IPS DF 6.9 (cell line): ENCODE measurements around the gene DDX31.

ENCODE experiments used
- DNase-seq: peaks from one replicate; pipeline ENCODE4 v3.0.0-alpha.2; 2013; ENCODE audit warnings: low read depth, low spot score
- H3K27ac ChIP-seq: one replicate; pipeline ENCODE4 v1.5.1; 2013; ENCODE audit warnings: low read length, control low read depth
- H3K27me3 ChIP-seq: 2 replicates; pipeline ENCODE4 v1.6.1; 2013; ENCODE audit warnings: mild to moderate bottlenecking, low read length; ENCODE audit not compliant: control insufficient read depth, insufficient read depth
- H3K36me3 ChIP-seq: 2 replicates; pipeline ENCODE4 v1.6.1; 2013; ENCODE audit warnings: low read length; ENCODE audit not compliant: control insufficient read depth, insufficient read depth
- H3K4me1 ChIP-seq: 2 replicates; pipeline ENCODE4 v1.6.1; 2013; ENCODE audit warnings: low read length; ENCODE audit not compliant: control insufficient read depth, insufficient read depth
- H3K4me3 ChIP-seq: 2 replicates; pipeline ENCODE4 v1.5.1; 2013; ENCODE audit warnings: mild to moderate bottlenecking, low read length
- H3K9me3 ChIP-seq: 2 replicates; pipeline ENCODE4 v1.6.1; 2013; ENCODE audit warnings: low read length, inconsistent platforms; ENCODE audit not compliant: control insufficient read depth, insufficient read depth
- WGBS: extraction: QIAGEN DNeasy Blood & Tissue Kit; methylation state at CpG from one replicate; pipeline ENCODE4 v1.1.7; 2013; ENCODE audit warnings: mixed read lengths, missing lambda C conversion rate; ENCODE audit not compliant: insufficient read length, insufficient coverage; 5-methylcytosine and 5-hydroxymethylcytosine counted together

Gene DDX31

GRCh38 chr9:132564526-132564925 is 105.3 kb downstream of the DDX31 start:
- H3K9me3 ChIP-seq: no peaks in the 10 kb centered on the region
- DNase-seq: no peak
- H3K27me3 ChIP-seq: no peaks in the 10 kb centered on the region
- H3K27ac ChIP-seq: no peak overlapping the region
- no peaks in the 10 kb centered on the region for H3K4me1 ChIP-seq
- H3K36me3 ChIP-seq: no peaks in the 10 kb centered on the region
- no CpG with 5 or more reads among the region's 6 CpGs for whole genome bisulfite sequencing
- H3K4me3 ChIP-seq: no peak overlapping the region

DNA sequence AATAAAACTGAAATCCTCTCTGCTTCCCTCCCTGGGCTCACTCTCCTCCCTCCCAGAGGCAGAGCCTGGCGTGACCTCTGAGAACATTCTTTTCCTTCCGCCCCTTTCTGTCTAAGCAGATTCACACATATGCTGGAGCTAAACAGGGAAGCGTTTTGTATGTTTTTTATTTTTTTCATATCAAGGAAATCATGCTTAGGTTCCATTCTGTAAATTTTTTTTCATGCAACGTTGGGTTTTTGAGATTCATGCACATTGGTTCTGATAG is 107.5 kb downstream of the DDX31 start:
- Histone ChIP-seq H3K4me3 (no peak overlapping the region), H3K27me3 (no peaks in the 10 kb centered on the region), H3K9me3 (no peaks in the 10 kb centered on the region), H3K4me1 (no peaks in the 10 kb centered on the region), H3K27ac (no peak overlapping the region), H3K36me3 (no peaks in the 10 kb centered on the region)
- DNase-seq: no peak
- no CpG with 5 or more reads among the region's 4 CpGs for WGBS

- Histone ChIP-seq H3K36me3 (no peaks in the 10 kb centered on the region), H3K9me3 (no peaks in the 10 kb centered on the region), H3K4me3 (no peak overlapping the region), H3K27ac (no peak overlapping the region), H3K27me3 (no peaks in the 10 kb centered on the region), H3K4me1 (no peaks in the 10 kb centered on the region)
- no CpG with 5 or more reads among the region's 14 CpGs for WGBS
- no peak for DNase-seq
These were observed 109.1 kb downstream of the DDX31 start for GRCh38 chr9:132560616-132561202.

GRCh38 chr9:132559711-132560110 is 110.1 kb downstream of the DDX31 start:
- WGBS: no CpG with 5 or more reads among the region's 2 CpGs
- Histone ChIP-seq H3K4me3 (no peak overlapping the region), H3K27ac (no peak overlapping the region), H3K9me3 (no peaks in the 10 kb centered on the region), H3K4me1 (no peaks in the 10 kb centered on the region), H3K36me3 (no peaks in the 10 kb centered on the region), H3K27me3 (no peaks in the 10 kb centered on the region)
- DNase-seq: no peak

- WGBS: no CpG with 5 or more reads among the region's 15 CpGs
- DNase-seq: no peak
- H3K9me3 ChIP-seq: no peaks in the 10 kb centered on the region
- no peaks in the 10 kb centered on the region for H3K36me3 ChIP-seq
- no peak overlapping the region for H3K27ac ChIP-seq
- no peaks in the 10 kb centered on the region for H3K27me3 ChIP-seq
- H3K4me3 ChIP-seq: no peak overlapping the region
- H3K4me1 ChIP-seq: no peaks in the 10 kb centered on the region
These were observed 112.6 kb downstream of the DDX31 start for GRCh38 chr9:132557159-132557558.

- DNase-seq: no peak
- Histone ChIP-seq H3K27ac (no peak overlapping the region), H3K4me1 (no peaks in the 10 kb centered on the region), H3K27me3 (no peaks in the 10 kb centered on the region), H3K9me3 (no peaks in the 10 kb centered on the region), H3K4me3 (no peak overlapping the region), H3K36me3 (no peaks in the 10 kb centered on the region)
- no CpG with 5 or more reads among the region's 26 CpGs for WGBS
These were observed 113.1 kb downstream of the DDX31 start for GRCh38 chr9:132556714-132557113.

- H3K9me3 ChIP-seq: no peaks in the 10 kb centered on the region
- no CpG with 5 or more reads among the region's 6 CpGs for WGBS
- H3K36me3 ChIP-seq: no peaks in the 10 kb centered on the region
- DNase-seq: no peak
- no peaks in the 10 kb centered on the region for H3K27me3 ChIP-seq
- no peak overlapping the region for H3K4me3 ChIP-seq
- no peak overlapping the region for H3K27ac ChIP-seq
- H3K4me1 ChIP-seq: no peaks in the 10 kb centered on the region
These were observed 113.5 kb downstream of the DDX31 start for GRCh38 chr9:132556235-132556634.

GRCh38 chr9:132555528-132555927 is 114.3 kb downstream of the DDX31 start:
- Histone ChIP-seq H3K36me3 (no peaks in the 10 kb centered on the region), H3K4me1 (no peaks in the 10 kb centered on the region), H3K4me3 (no peak overlapping the region), H3K9me3 (no peaks in the 10 kb centered on the region), H3K27ac (no peak overlapping the region), H3K27me3 (no peaks in the 10 kb centered on the region)
- WGBS: no CpG with 5 or more reads among the region's 8 CpGs
- no peak for DNase-seq

- Histone ChIP-seq H3K9me3 (no peaks in the 10 kb centered on the region), H3K27ac (no peak overlapping the region), H3K4me1 (no peaks in the 10 kb centered on the region), H3K27me3 (no peaks in the 10 kb centered on the region), H3K36me3 (no peaks in the 10 kb centered on the region), H3K4me3 (no peak overlapping the region)
- no peak for DNase-seq
- no CpG with 5 or more reads among the region's 2 CpGs for WGBS
These were observed 115.0 kb downstream of the DDX31 start for GRCh38 chr9:132554755-132555154.

GRCh38 chr9:132552041-132552440 is 117.7 kb downstream of the DDX31 start:
- H3K9me3 ChIP-seq: no peaks in the 10 kb centered on the region
- no peaks in the 10 kb centered on the region for H3K36me3 ChIP-seq
- H3K4me1 ChIP-seq: 0 out of 2 replicates have a peak, but pooled peaks cover under 1% of the 10 kb centered on the region
- no peak overlapping the region for H3K4me3 ChIP-seq
- WGBS: no CpG with 5 or more reads among the region's 12 CpGs
- no peaks in the 10 kb centered on the region for H3K27me3 ChIP-seq
- H3K27ac ChIP-seq: no peak overlapping the region
- no peak for DNase-seq

- H3K36me3 ChIP-seq: no peaks in the 10 kb centered on the region
- no peak overlapping the region for H3K4me3 ChIP-seq
- no peaks in the 10 kb centered on the region for H3K27me3 ChIP-seq
- no peaks in the 10 kb centered on the region for H3K9me3 ChIP-seq
- H3K4me1 ChIP-seq: 0 out of 2 replicates have a peak, but pooled peaks cover 1% of the 10 kb centered on the region
- DNase-seq: no peak
- no peak overlapping the region for H3K27ac ChIP-seq
- WGBS: no CpG with 5 or more reads among the region's 13 CpGs
These were observed 118.2 kb downstream of the DDX31 start for GRCh38 chr9:132551556-132551955.
